Adrenal gland (tissue), 5 donors: ENCODE measurements around the gene MAP3K8.

Source experiments
- POLR2A ChIP-seq, 2 donors: fragments of 450-650 bp; IDR thresholded peaks; one replicate each; pipeline ENCODE4 v1.6.1; 2017; ENCODE audit warnings: antibody characterized with exemption in 2 of 2, mild to moderate bottlenecking in 2 of 2, moderate library complexity in 1 of 2
- TF ChIP-seq, protein P1 (sequence below), 6 experiments: fragments of 450-650 bp in 4 of 6; fragments of 200-600 bp in 2 of 6; sonication (generic) in 1 of 6; IDR thresholded peaks; 1 replicate in 5 of 6; 2 replicates in 1 of 6; pipeline versions ENCODE4 v1.5.1 to v1.8.0; 2016 to 2021; ENCODE audit warnings: antibody characterized with exemption in 6 of 6, mild to moderate bottlenecking in 2 of 6, moderate library complexity in 1 of 6
- donor health status: DM: no; HTN: no; CAD: no.

DNA sequence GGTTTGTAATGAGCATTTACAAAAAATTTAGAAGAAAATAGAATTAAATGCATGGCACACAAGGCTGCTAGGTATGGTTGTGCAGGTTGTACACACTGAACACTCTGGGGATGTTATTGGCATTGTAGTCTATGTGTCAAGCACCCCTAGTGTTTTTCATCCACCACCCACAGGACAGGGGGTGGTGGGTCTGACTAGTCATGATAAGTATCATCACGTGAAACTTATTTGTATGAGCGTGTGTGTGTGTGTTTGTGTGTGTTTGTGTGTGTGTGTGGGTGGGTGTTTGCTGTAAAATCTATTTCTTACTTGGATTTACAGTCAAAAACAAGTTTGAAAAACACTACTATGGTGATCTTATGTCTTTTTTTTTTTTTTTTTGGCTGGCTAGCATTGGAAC, 66.5 kb downstream of the MAP3K8 start:
- TF ChIP-seq, protein P1, sequence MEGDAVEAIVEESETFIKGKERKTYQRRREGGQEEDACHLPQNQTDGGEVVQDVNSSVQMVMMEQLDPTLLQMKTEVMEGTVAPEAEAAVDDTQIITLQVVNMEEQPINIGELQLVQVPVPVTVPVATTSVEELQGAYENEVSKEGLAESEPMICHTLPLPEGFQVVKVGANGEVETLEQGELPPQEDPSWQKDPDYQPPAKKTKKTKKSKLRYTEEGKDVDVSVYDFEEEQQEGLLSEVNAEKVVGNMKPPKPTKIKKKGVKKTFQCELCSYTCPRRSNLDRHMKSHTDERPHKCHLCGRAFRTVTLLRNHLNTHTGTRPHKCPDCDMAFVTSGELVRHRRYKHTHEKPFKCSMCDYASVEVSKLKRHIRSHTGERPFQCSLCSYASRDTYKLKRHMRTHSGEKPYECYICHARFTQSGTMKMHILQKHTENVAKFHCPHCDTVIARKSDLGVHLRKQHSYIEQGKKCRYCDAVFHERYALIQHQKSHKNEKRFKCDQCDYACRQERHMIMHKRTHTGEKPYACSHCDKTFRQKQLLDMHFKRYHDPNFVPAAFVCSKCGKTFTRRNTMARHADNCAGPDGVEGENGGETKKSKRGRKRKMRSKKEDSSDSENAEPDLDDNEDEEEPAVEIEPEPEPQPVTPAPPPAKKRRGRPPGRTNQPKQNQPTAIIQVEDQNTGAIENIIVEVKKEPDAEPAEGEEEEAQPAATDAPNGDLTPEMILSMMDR (IDR thresholded peaks at IDR 0.05) = no peak
- TF ChIP-seq POLR2A (IDR thresholded peaks at IDR 0.05) = no peak
